Measurements from ENCODE around the gene AVEN. TPM values are rescaled to one million over a fixed set of nuclear protein-coding genes. Genes with fewer than 3 reads are reported as not detected.
A peak's percentile ranks its signal among the peaks of the same experiment; 100 is the strongest.

Gene AVEN
- total RNA-seq, 3 donors from 2014 or later (not counting 1 experiment from before 2014, with no cell fraction given), result 9.8 to 11.8 (median 9.9) TPM

DNA sequence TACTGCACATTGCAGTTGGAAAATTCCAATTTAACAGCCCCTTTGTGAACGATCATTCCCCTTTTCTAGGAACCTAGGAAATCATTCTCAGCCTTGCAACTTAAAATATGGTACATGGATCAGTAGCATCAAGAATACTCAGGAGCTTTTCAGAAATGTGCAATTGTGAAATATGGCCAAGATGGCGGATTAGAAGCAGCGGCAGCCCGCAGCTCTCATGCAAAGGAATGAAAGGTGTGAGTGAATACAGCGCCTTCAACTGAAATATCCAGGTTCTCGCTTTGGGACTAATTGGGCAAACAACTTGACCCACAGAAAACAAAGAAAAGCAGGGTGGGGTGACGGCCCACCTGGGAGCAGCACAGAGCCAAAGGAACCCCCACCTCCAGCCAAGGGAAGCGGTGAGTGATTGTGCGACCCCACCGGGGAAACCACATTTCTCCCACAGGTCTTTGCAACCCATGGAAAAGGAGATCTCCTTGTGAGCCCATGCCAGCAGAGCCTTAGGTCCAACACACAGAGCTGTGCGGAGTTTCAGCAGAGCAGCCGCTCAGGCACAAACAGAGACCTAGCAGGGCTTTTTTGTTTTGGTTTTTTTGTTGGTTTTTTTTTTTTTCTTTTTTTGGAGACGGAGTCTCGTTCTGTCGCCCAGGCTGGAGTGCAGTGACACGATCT, 7.6 kb upstream of the AVEN start:
- no peak for DNase-seq
- Mint-ChIP-seq H3K27ac (no peak overlapping the region), H3K4me3 (no peak overlapping the region), H3K36me3 (peaks cover 20% of the 10 kb centered on the region), H3K9me3 (peaks cover 7 to 17% of the 10 kb centered on the region in 2 donors), H3K27me3 (ENCODE audit: low read depth in 2 of 2) (peaks cover 0 to 15% of the 10 kb centered on the region in 2 donors), H3K4me1 (no peaks in the 10 kb centered on the region)
- no peak overlapping the region for H3K27ac ChIP-seq (ENCODE audit: low read length)
- no peak overlapping the region for H3K4me3 ChIP-seq (ENCODE audit: low read length)
- intact Hi-C loops (cut with micrococcal nuclease), result no loop called here
- H3K9me3 ChIP-seq (ENCODE audit: control insufficient read depth, insufficient read depth, low read length), result peaks cover 7% of the 10 kb centered on the region
- WGBS (ENCODE audit: insufficient coverage), result 91% methylated on average over 12 of the region's 16 CpGs
- no peaks in the 10 kb centered on the region for H3K4me1 ChIP-seq (ENCODE audit: control insufficient read depth, insufficient read depth, low read length)
- H3K27me3 ChIP-seq (ENCODE audit: control insufficient read depth, insufficient read depth, low read length), result no peaks in the 10 kb centered on the region
- TF ChIP-seq, protein P1, sequence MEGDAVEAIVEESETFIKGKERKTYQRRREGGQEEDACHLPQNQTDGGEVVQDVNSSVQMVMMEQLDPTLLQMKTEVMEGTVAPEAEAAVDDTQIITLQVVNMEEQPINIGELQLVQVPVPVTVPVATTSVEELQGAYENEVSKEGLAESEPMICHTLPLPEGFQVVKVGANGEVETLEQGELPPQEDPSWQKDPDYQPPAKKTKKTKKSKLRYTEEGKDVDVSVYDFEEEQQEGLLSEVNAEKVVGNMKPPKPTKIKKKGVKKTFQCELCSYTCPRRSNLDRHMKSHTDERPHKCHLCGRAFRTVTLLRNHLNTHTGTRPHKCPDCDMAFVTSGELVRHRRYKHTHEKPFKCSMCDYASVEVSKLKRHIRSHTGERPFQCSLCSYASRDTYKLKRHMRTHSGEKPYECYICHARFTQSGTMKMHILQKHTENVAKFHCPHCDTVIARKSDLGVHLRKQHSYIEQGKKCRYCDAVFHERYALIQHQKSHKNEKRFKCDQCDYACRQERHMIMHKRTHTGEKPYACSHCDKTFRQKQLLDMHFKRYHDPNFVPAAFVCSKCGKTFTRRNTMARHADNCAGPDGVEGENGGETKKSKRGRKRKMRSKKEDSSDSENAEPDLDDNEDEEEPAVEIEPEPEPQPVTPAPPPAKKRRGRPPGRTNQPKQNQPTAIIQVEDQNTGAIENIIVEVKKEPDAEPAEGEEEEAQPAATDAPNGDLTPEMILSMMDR (IDR thresholded peaks at IDR 0.05), result no peak
- no peaks in the 10 kb centered on the region for H3K36me3 ChIP-seq (ENCODE audit: control insufficient read depth, insufficient read depth, low read length)
- no peak for ATAC-seq

DNA sequence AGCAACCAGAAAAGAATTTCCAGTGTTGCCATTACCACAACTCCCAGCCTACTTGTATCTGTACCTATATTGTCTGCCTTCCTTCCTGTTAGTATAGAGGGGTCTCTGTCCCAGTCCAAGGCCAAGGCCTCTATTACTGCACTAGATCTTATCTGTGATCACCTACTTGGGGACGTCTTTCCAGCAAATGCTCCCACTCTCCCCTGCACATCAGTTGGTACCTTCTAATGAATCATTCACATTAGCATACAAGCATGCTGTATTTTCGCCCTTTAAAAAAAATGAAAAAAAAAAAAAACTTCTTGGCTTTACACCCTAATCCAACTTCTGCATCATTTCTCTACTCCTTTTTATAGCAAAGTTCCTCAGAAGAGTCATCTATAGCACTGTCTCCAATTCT, 4.8 kb upstream of the AVEN start:
- H3K4me3 Mint-ChIP-seq, result no peak overlapping the region
- Histone ChIP-seq H3K27ac (ENCODE audit: low read length) (no peak overlapping the region), H3K4me3 (ENCODE audit: low read length) (no peak overlapping the region), H3K4me1 (ENCODE audit: control insufficient read depth, insufficient read depth, low read length) (peaks cover 7% of the 10 kb centered on the region), H3K36me3 (ENCODE audit: control insufficient read depth, insufficient read depth, low read length) (no peaks in the 10 kb centered on the region), H3K9me3 (ENCODE audit: control insufficient read depth, insufficient read depth, low read length) (no peaks in the 10 kb centered on the region), H3K27me3 (ENCODE audit: control insufficient read depth, insufficient read depth, low read length) (no peaks in the 10 kb centered on the region)
- H3K27me3 Mint-ChIP-seq (ENCODE audit: low read depth in 2 of 2), result no peaks in the 10 kb centered on the region
- no peaks in the 10 kb centered on the region for H3K9me3 Mint-ChIP-seq
- TF ChIP-seq, protein P1 (IDR thresholded peaks at IDR 0.05), result no peak
- no peaks in the 10 kb centered on the region for H3K36me3 Mint-ChIP-seq
- no peak overlapping the region for H3K27ac Mint-ChIP-seq
- ATAC-seq, result no peak
- 94% methylated on average over 2 of the region's 2 CpGs for WGBS (ENCODE audit: insufficient coverage)
- intact Hi-C loops (cut with micrococcal nuclease), result no loop called here
- no peak for DNase-seq
- H3K4me1 Mint-ChIP-seq, result peaks cover 11 to 12% of the 10 kb centered on the region in 2 donors

- ATAC-seq (no peak), DNase-seq (no peak)
- no peaks in the 10 kb centered on the region for H3K9me3 Mint-ChIP-seq
- Histone ChIP-seq H3K27me3 (ENCODE audit: control insufficient read depth, insufficient read depth, low read length) (no peaks in the 10 kb centered on the region), H3K4me3 (ENCODE audit: low read length) (no peak overlapping the region), H3K9me3 (ENCODE audit: control insufficient read depth, insufficient read depth, low read length) (no peaks in the 10 kb centered on the region), H3K27ac (ENCODE audit: low read length) (no peak overlapping the region), H3K4me1 (ENCODE audit: control insufficient read depth, insufficient read depth, low read length) (peaks cover 7% of the 10 kb centered on the region), H3K36me3 (ENCODE audit: control insufficient read depth, insufficient read depth, low read length) (no peaks in the 10 kb centered on the region)
- H3K27ac Mint-ChIP-seq, result no peak overlapping the region
- no CpG with 5 or more reads among the region's 1 CpG for whole genome bisulfite sequencing (ENCODE audit: insufficient coverage)
- H3K27me3 Mint-ChIP-seq (ENCODE audit: low read depth in 2 of 2), result no peaks in the 10 kb centered on the region
- H3K36me3 Mint-ChIP-seq, result no peaks in the 10 kb centered on the region
- H3K4me1 Mint-ChIP-seq, result peaks cover 11 to 12% of the 10 kb centered on the region in 2 donors
- H3K4me3 Mint-ChIP-seq, result no peak overlapping the region
- TF ChIP-seq, protein P1 (IDR thresholded peaks at IDR 0.05), result no peak
- intact Hi-C loops (cut with micrococcal nuclease), result no loop called here
These were observed 4.4 kb upstream of the AVEN start for GRCh38 chr15:34043391-34043790.

- no peaks in the 10 kb centered on the region for H3K27me3 ChIP-seq (ENCODE audit: control insufficient read depth, insufficient read depth, low read length)
- TF ChIP-seq, protein P1 (IDR thresholded peaks at IDR 0.05), result no peak
- no peak overlapping the region for H3K4me3 ChIP-seq (ENCODE audit: low read length)
- H3K4me1 ChIP-seq (ENCODE audit: control insufficient read depth, insufficient read depth, low read length), result peaks cover 7% of the 10 kb centered on the region
- no peaks in the 10 kb centered on the region for H3K9me3 ChIP-seq (ENCODE audit: control insufficient read depth, insufficient read depth, low read length)
- no peak for ATAC-seq
- no peaks in the 10 kb centered on the region for H3K36me3 ChIP-seq (ENCODE audit: control insufficient read depth, insufficient read depth, low read length)
- no peak for DNase-seq
- Mint-ChIP-seq H3K27ac (peak overlapping the region; percentile 67 to 70), H3K27me3 (ENCODE audit: low read depth in 2 of 2) (no peaks in the 10 kb centered on the region), H3K4me1 (peaks cover 18 to 19% of the 10 kb centered on the region in 2 donors), H3K36me3 (no peaks in the 10 kb centered on the region), H3K4me3 (peak overlapping the region; percentile 90), H3K9me3 (no peaks in the 10 kb centered on the region)
- intact Hi-C loops (cut with micrococcal nuclease), result loop anchor here (2.0 kb wide), 1 partner anchor 63 kb away; the partner anchor contains the start of gene PGBD4
- WGBS (ENCODE audit: insufficient coverage), result 0% methylated on average over 1 of the region's 1 CpG
- peak overlapping the region; percentile 49 for H3K27ac ChIP-seq (ENCODE audit: low read length)
These were observed 748 bp upstream of the AVEN start for GRCh38 chr15:34039790-34040113.

Measured in natural killer cell (primary cell).